ENCODE measurements around the gene BSN.

Gene BSN

GRCh38 chr3:49662021-49662420 lies 107.7 kb downstream of the BSN start:
- DNase-seq (ENCODE audit: extremely low read depth, low read depth): no peak
- H3K4me3 ChIP-seq (replicated peaks; ENCODE audit: low read depth, low read length): no peak overlapping the region
- TF ChIP-seq, protein P1, sequence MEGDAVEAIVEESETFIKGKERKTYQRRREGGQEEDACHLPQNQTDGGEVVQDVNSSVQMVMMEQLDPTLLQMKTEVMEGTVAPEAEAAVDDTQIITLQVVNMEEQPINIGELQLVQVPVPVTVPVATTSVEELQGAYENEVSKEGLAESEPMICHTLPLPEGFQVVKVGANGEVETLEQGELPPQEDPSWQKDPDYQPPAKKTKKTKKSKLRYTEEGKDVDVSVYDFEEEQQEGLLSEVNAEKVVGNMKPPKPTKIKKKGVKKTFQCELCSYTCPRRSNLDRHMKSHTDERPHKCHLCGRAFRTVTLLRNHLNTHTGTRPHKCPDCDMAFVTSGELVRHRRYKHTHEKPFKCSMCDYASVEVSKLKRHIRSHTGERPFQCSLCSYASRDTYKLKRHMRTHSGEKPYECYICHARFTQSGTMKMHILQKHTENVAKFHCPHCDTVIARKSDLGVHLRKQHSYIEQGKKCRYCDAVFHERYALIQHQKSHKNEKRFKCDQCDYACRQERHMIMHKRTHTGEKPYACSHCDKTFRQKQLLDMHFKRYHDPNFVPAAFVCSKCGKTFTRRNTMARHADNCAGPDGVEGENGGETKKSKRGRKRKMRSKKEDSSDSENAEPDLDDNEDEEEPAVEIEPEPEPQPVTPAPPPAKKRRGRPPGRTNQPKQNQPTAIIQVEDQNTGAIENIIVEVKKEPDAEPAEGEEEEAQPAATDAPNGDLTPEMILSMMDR (IDR thresholded peaks at IDR 0.05; ENCODE audit: low read depth, low read length, missing control alignments): no peak

- no peak overlapping the region for H3K4me3 ChIP-seq (replicated peaks; ENCODE audit: low read depth, low read length)
- no peak for DNase-seq (ENCODE audit: extremely low read depth, low read depth)
- TF ChIP-seq, protein P1 (IDR thresholded peaks at IDR 0.05; ENCODE audit: low read depth, low read length, missing control alignments): no peak
Measured at GRCh38 chr3:49662720-49663413, 108.6 kb downstream of the BSN start.

GRCh38 chr3:49663831-49664230 lies 109.6 kb downstream of the BSN start:
- TF ChIP-seq, protein P1 (IDR thresholded peaks at IDR 0.05; ENCODE audit: low read depth, low read length, missing control alignments): no peak
- DNase-seq (ENCODE audit: extremely low read depth, low read depth): no peak
- no peak overlapping the region for H3K4me3 ChIP-seq (replicated peaks; ENCODE audit: low read depth, low read length)

GRCh38 chr3:49664300-49664699 lies 110.0 kb downstream of the BSN start:
- TF ChIP-seq, protein P1 (IDR thresholded peaks at IDR 0.05; ENCODE audit: low read depth, low read length, missing control alignments): no peak
- no peak overlapping the region for H3K4me3 ChIP-seq (replicated peaks; ENCODE audit: low read depth, low read length)
- no peak for DNase-seq (ENCODE audit: extremely low read depth, low read depth)

DNA sequence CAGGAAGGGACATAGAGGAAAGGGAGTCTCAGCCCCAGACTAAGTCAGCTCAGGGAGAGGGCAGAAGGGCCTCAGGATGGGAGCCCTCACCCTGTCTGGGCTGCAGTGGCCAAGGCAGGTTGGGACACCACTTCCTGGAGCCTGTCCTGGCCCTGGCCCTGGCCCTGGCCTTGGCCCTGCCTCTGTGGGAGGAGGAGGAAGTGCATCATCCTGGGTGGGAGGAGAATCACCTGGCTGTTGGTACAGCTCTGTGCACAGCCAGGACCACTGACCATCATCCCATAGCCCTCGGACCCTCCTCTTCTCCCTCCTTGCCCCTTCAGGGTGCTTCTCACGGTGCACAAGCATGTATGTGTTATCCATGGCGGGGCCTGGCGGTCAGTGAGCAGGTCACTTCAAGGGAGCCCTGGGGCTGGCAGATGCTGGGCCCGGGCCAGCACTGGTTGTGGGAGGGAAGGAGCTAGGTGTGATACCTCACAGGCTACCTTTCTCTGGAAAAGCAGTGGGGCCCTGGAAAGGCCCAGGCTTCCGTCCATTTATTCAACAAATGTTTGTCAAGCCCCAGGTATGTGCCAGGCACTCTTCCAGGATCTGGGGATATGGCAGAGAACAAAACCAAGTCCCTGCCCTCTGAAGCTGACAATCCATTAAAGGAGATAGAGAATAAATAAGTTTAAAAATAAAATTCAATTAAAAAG lies 111.7 kb downstream of the BSN start:
- H3K4me3 ChIP-seq (replicated peaks; ENCODE audit: low read depth, low read length): no peak overlapping the region
- DNase-seq (ENCODE audit: extremely low read depth, low read depth): no peak
- TF ChIP-seq, protein P1 (IDR thresholded peaks at IDR 0.05; ENCODE audit: low read depth, low read length, missing control alignments): no peak

DNA sequence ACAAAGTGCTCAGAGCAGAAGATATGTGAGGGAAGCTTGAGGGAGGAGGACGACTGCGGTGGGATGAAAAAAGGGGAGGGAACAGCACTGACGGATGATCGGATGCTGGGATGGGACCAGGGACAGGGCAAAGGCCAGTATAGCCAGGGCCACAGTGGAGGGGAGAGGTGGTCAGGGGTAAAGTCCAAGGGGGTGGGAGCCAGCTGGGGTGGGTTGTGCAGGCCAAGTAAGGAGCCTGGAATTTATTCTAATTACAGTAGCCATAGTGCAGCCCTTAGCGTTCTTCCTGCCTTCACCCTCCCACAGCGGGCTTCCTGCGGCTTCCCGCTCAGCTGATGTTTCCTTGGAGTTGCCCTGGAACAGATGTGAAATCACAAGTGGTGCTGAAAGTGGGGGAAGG lies 112.3 kb downstream of the BSN start:
- TF ChIP-seq, protein P1 (IDR thresholded peaks at IDR 0.05; ENCODE audit: low read depth, low read length, missing control alignments): no peak
- DNase-seq (ENCODE audit: extremely low read depth, low read depth): peak; percentile 7

More for the DNA sequence above, 112.3 kb downstream of the BSN start:
- no peak overlapping the region for H3K4me3 ChIP-seq (replicated peaks; ENCODE audit: low read depth, low read length)
